Stimulated activated naive CD8-positive, alpha-beta T cell treated with anti-CD3 and anti-CD28 coated beads, Interleukin-15, amount 100 ng/mL, for 72 hours (primary cell): Measurements from ENCODE around the gene TGFBR3.

Experiments used
- ATAC-seq: fragments of 150-1000 bp; cut with Tn5 transposase; 2 replicates; pipeline ENCODE4 v1.10.0; 2021; ENCODE audit warnings: mild to moderate bottlenecking, moderate library complexity
- DNase-seq, 2 donors: peaks; one replicate each; pipeline ENCODE4 v3.0.0; 2021 to 2022
- H3K27ac Mint-ChIP-seq, 2 donors: one replicate each; pipeline ENCODE4 v1.8.0; 2022; ENCODE audit warnings: mild to moderate bottlenecking in 2 of 2, mixed read lengths in 2 of 2, moderate library complexity in 2 of 2
- H3K27me3 Mint-ChIP-seq: one replicate; pipeline ENCODE4 v1.8.0; 2022; ENCODE audit warnings: mixed read lengths
- H3K4me1 Mint-ChIP-seq: one replicate; pipeline ENCODE4 v1.8.0; 2022; ENCODE audit warnings: mild to moderate bottlenecking, mixed read lengths
- H3K4me3 Mint-ChIP-seq, 2 donors: one replicate each; pipeline ENCODE4 v1.8.0; 2022; ENCODE audit warnings: mild to moderate bottlenecking in 2 of 2, mixed read lengths in 2 of 2, moderate library complexity in 1 of 2
- H3K9me3 Mint-ChIP-seq, 2 donors: one replicate each; pipeline ENCODE4 v1.8.0; 2022; ENCODE audit warnings: mixed read lengths in 2 of 2

The TGFBR3 gene

DNA sequence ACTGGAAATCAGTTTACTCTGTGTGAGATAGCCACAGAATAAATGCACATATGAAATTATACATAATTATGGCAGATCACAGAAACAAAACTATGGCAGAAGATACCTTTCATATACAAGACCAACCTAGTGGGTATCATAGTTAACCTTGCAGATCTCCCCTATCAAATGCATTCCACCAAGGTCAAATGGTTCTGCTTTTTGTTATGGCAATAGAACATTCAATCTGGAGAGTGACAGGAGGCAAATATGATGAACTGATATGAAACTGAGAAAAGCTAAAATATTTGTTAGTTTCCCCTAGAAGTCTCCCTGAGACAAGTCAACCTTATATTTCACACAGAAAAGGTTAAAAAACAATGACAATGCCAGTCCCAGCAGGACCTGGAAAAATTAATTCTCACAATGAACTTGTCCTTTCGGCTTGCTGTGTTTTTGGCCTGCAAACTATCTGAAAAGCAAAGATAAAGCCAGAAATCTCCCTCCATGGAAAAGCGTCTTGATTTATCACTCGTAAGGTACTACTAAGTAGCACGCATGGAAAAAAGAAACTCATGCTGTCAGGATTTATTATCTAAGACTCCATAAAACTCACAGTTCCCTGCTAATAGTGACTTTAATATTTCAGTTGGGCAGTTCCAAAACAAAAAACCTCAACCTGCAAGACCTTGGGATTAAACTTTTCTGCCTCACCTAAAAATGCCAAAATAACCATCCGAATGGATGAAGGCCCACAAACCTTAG lies 174.3 kb downstream of the TGFBR3 start:
- DNase-seq (no peak), ATAC-seq (no peak)
- H3K4me3 Mint-ChIP-seq = no peak overlapping the region
- H3K27me3 Mint-ChIP-seq = no peaks in the 10 kb centered on the region
- peaks cover 50% of the 10 kb centered on the region for H3K4me1 Mint-ChIP-seq
- H3K9me3 Mint-ChIP-seq = no peaks in the 10 kb centered on the region
- H3K27ac Mint-ChIP-seq = no peak overlapping the region

DNA sequence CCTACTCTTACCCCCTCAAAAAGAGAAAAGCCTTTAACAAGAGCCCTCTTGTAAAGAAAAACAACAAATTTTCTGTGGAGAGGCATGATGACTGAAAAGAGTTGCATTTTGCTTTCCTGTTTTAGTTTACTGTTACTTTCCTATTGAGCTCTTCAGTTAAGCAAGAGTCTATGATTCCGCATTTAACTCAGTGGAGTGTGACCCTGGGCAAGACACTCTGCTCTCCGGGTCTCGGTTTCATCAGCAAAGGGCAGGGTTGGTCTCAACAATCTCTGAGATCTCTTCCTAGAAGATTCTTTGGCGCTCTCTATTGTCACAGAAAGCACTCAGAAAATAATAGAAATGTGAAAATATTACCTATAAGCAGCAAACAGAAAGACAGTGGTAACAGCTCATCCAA lies 175.7 kb downstream of the TGFBR3 start:
- Mint-ChIP-seq H3K4me1 (peaks cover 38% of the 10 kb centered on the region), H3K27me3 (no peaks in the 10 kb centered on the region), H3K4me3 (no peak overlapping the region), H3K9me3 (no peaks in the 10 kb centered on the region), H3K27ac (no peak overlapping the region)
- DNase-seq = no peak
- no peak for ATAC-seq

DNA sequence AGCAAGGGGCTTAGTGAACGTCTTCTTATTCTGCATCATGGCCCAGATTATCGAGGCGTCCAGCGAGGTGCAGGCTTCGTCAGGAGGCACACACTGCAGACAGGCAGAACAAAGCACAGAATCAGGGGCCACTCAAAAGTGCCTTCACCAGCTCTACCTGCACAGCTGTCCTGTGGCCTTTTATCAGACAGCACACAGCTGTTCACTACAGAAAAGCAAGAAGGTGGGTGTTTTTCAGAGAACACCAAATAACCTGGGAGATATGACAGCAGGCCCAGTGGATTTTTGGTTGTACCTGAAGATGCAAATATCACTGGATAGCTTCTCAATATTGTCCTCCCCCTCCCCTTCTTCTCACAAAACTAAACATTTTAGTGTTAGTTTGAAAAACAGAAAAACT lies 177.3 kb downstream of the TGFBR3 start:
- Mint-ChIP-seq H3K9me3 (no peaks in the 10 kb centered on the region), H3K27me3 (no peaks in the 10 kb centered on the region), H3K4me1 (peaks cover 28% of the 10 kb centered on the region)

GRCh38 chr1:91707890-91708218 lies 178.1 kb downstream of the TGFBR3 start:
- peaks cover 20% of the 10 kb centered on the region for H3K4me1 Mint-ChIP-seq
- H3K27me3 Mint-ChIP-seq = no peaks in the 10 kb centered on the region
- no peak for ATAC-seq
- H3K4me3 Mint-ChIP-seq = no peak overlapping the region
- no peaks in the 10 kb centered on the region for H3K9me3 Mint-ChIP-seq
- H3K27ac Mint-ChIP-seq = no peak overlapping the region
- no peak for DNase-seq

More for the DNA sequence above, 177.3 kb downstream of the TGFBR3 start:
- Mint-ChIP-seq H3K4me3 (no peak overlapping the region), H3K27ac (no peak overlapping the region)
- ATAC-seq = no peak
- DNase-seq = no peak

DNA sequence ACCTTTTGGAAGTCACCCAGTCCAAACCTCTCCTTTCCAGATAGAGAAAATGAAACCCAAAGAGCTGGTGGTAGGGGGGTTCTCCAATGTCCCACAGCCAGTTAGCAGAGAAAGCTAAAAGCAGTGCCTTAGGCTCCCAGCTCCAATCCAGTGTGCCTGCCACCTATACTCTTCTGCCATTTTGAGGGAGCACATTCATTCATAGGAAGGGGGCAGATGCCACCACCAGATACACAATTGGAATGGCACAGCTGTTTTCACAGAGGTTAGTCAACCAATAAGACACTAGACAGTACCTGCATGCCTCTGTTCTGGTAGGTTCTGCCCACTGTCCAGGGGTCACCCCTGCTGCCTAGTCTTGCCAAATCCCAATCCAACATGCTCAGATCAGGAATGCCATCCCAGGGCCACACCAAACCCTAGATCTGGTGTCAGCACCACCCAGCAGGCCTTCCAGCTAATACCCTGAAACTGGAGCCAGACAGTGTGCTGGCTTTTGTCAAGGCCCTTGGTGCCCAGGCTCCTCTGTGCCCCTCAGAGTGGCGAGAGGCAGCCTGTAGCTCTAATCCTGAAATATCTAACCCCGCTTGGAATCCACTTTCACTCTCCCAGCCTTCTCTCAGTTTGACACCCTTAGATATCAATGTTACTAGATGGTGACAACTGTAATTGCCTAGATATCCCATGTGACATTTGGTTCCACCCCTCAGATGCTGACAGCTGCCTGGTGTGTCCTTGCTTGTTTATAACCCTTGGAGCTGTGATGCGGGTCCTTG lies 178.6 kb downstream of the TGFBR3 start:
- peaks cover 14% of the 10 kb centered on the region for H3K4me1 Mint-ChIP-seq
- H3K27me3 Mint-ChIP-seq = no peaks in the 10 kb centered on the region
- ATAC-seq (no peak), DNase-seq (no peak)
- H3K9me3 Mint-ChIP-seq = no peaks in the 10 kb centered on the region
- H3K27ac Mint-ChIP-seq = no peak overlapping the region
- no peak overlapping the region for H3K4me3 Mint-ChIP-seq

GRCh38 chr1:91706140-91706957 lies 179.6 kb downstream of the TGFBR3 start:
- ATAC-seq = no peak
- DNase-seq = no peak
- Mint-ChIP-seq H3K27me3 (no peaks in the 10 kb centered on the region), H3K4me3 (no peak overlapping the region), H3K27ac (no peak overlapping the region), H3K9me3 (no peaks in the 10 kb centered on the region), H3K4me1 (peaks cover 6% of the 10 kb centered on the region)

DNA sequence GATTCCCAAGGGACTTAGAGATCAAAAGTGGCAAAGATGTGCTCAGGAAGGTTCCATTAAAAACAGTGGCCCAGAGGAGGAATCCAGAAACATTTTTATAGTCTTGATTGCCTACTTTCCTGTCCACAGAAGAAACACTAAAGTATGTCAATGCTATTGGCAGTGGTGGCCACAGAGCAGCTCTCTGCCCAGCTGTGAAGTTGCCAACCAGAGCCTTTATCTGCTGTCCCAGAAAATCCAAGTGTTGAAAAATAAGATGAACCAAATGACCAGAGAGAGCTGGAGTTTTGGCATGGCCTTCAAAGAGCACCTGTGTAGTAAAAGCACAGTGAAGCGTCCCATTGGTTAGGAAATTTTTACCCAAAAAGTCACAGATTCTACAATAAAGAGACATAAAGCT lies 181.2 kb downstream of the TGFBR3 start:
- Mint-ChIP-seq H3K4me1 (no peaks in the 10 kb centered on the region), H3K27me3 (no peaks in the 10 kb centered on the region), H3K9me3 (no peaks in the 10 kb centered on the region), H3K4me3 (no peak overlapping the region), H3K27ac (no peak overlapping the region)
- DNase-seq (no peak), ATAC-seq (no peak)

- no peak overlapping the region for H3K27ac Mint-ChIP-seq
- ATAC-seq (no peak), DNase-seq (no peak)
- H3K4me1 Mint-ChIP-seq = peaks cover 15% of the 10 kb centered on the region
- no peaks in the 10 kb centered on the region for H3K9me3 Mint-ChIP-seq
- no peaks in the 10 kb centered on the region for H3K27me3 Mint-ChIP-seq
- H3K4me3 Mint-ChIP-seq = no peak overlapping the region
Observed at GRCh38 chr1:91703095-91703494, 182.9 kb downstream of the TGFBR3 start.

GRCh38 chr1:91701472-91701869 lies 184.5 kb downstream of the TGFBR3 start:
- no peaks in the 10 kb centered on the region for H3K9me3 Mint-ChIP-seq
- H3K27ac Mint-ChIP-seq = no peak overlapping the region

GRCh38 chr1:91700771-91701471 lies 185.0 kb downstream of the TGFBR3 start:
- no peak for ATAC-seq
- peaks cover 36% of the 10 kb centered on the region for H3K4me1 Mint-ChIP-seq
- no peak overlapping the region for H3K4me3 Mint-ChIP-seq
- H3K27ac Mint-ChIP-seq = no peak overlapping the region
- DNase-seq = no peak
- H3K9me3 Mint-ChIP-seq = no peaks in the 10 kb centered on the region
- H3K27me3 Mint-ChIP-seq = no peaks in the 10 kb centered on the region

More at GRCh38 chr1:91701472-91701869, 184.5 kb downstream of the TGFBR3 start:
- Mint-ChIP-seq H3K4me1 (peaks cover 31% of the 10 kb centered on the region), H3K4me3 (no peak overlapping the region), H3K27me3 (no peaks in the 10 kb centered on the region)
- DNase-seq (no peak), ATAC-seq (no peak)

- H3K4me1 Mint-ChIP-seq = peaks cover 36% of the 10 kb centered on the region
Observed at GRCh38 chr1:91700332-91700731, 185.6 kb downstream of the TGFBR3 start.

DNA sequence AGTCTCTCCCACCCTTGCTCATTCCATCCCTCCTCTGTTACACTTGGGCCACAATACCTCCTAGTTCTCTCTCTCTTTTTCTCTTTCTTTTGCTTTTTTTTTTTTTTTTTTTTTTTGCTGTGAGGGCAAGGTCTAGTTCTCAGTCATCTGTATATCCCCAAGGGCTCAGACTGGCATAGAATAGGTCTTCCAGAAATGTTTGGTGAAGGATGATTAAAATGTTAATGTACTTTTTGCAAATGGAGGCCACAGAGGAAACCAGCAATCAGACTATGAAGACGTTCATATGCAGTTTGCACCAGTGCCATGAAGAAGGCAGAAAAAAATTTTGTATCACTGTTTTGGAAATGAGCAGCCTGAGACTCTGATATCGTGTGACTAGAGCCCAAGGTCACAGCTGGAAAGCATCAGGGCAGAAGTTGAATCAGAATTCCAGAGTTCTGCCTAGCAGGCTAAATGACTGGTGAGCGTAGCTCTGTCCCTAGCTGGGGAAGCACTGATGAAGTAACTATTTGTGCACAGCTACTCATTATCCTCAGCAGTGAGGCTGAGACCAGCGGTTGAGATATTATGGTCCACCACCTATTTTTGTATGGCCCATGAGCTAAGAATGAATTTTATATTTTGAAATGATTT lies 186.5 kb downstream of the TGFBR3 start:
- Mint-ChIP-seq H3K27ac (peak overlapping the region; percentile 40 to 81), H3K9me3 (no peaks in the 10 kb centered on the region), H3K27me3 (no peaks in the 10 kb centered on the region), H3K4me3 (no peak overlapping the region), H3K4me1 (peaks cover 36% of the 10 kb centered on the region)
- no peak for DNase-seq
- no peak for ATAC-seq

More at GRCh38 chr1:91700332-91700731, 185.6 kb downstream of the TGFBR3 start:
- no peaks in the 10 kb centered on the region for H3K9me3 Mint-ChIP-seq
- ATAC-seq (no peak), DNase-seq (no peak)
- no peak overlapping the region for H3K4me3 Mint-ChIP-seq
- no peak overlapping the region for H3K27ac Mint-ChIP-seq
- H3K27me3 Mint-ChIP-seq = no peaks in the 10 kb centered on the region

DNA sequence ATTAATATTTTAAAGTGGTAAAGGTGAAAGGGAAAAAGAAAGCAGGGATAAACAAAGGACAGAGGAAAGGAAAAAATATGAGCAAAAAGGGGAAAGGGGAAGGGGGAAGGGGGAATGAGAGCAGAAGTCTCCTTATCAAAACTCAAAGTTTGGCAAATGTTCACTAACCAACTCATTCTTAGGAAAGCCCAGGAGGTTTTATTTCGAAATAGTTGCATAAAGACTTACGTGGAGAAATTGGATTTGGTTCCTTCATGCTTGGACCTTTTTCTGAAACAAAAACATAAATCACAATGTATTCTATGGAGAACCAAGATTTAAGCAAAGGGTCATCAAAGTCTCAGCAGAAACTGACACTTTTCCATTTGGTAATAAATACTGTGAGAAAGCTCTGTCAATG lies 188.1 kb downstream of the TGFBR3 start:
- DNase-seq (no peak), ATAC-seq (no peak)
- Mint-ChIP-seq H3K9me3 (no peaks in the 10 kb centered on the region), H3K27me3 (no peaks in the 10 kb centered on the region), H3K4me3 (peak overlapping the region; percentile 67 to 70), H3K27ac (peak overlapping the region; percentile 43 to 74), H3K4me1 (peaks cover 36% of the 10 kb centered on the region)

DNA sequence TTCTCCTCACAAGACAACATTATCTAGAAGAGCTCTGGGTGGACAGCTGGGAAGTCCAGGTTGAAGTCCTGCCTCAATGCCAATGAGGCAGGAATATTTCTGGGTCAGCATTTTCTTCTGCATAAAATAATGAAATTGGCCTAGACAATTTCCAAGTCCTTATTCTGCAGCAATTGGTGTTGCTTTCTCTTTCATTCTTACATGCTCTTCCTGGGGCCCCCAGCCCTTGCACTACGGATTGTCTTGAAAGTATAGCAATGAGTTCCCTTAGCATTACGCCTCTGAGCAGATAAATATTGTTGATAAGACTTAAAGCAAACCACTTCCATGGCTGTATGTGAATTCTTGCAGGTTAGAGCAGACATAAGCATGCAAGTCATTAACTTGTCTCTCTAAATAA lies 188.5 kb downstream of the TGFBR3 start:
- Mint-ChIP-seq H3K27ac (peak overlapping the region; percentile 43 to 74), H3K4me1 (peaks cover 36% of the 10 kb centered on the region), H3K27me3 (no peaks in the 10 kb centered on the region), H3K9me3 (no peaks in the 10 kb centered on the region), H3K4me3 (peak overlapping the region; percentile 67 to 70)
- ATAC-seq (peak; percentile 96), DNase-seq (peak; percentile 40 to 57)

DNA sequence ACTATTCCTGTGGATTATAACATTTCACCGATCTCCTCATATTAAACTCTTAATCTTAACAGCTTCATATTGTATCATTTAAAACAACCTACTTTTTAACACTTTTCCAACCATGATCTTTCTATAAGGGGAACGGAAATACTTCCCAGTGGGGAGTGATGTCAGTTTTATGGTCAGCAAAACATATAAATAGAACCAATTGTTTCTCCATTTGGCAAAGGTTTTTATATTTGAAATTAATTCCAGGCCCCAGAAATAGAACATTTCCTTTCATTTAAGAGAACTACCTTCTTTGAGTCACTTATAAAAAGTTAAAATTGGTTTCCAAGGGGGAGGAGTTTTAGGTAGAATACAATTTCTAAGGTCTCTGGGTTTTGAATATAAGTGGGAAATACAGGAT lies 189.6 kb downstream of the TGFBR3 start:
- Mint-ChIP-seq H3K27me3 (no peaks in the 10 kb centered on the region), H3K4me3 (no peak overlapping the region), H3K4me1 (peaks cover 36% of the 10 kb centered on the region), H3K9me3 (no peaks in the 10 kb centered on the region), H3K27ac (no peak overlapping the region)
- no peak for ATAC-seq
- no peak for DNase-seq
